HepG2 (cell line): ENCODE results near the gene EIF1. TPM values are rescaled to one million over a fixed set of nuclear protein-coding genes. Genes with fewer than 3 reads are reported as not detected.

Experiments
- ATF2 ChIP-seq: sonication (generic); formaldehyde crosslinking; IDR thresholded peaks from 2 replicates; pipeline ENCODE4 v1.4.0; 2020; ENCODE audit warnings: missing genetic modification reagents
- FOXO1 ChIP-seq: sonication (generic); formaldehyde crosslinking; IDR thresholded peaks from 2 replicates; pipeline ENCODE4 v1.4.0; 2020; ENCODE audit warnings: missing genetic modification reagents
- KLF16 ChIP-seq, 2 experiments: sonication (generic) in 1 of 2; formaldehyde crosslinking in 1 of 2; IDR thresholded peaks; 2 replicates each; pipeline versions ENCODE4 v1.6.1 to v1.8.0; 2016 to 2023; ENCODE audit warnings: missing genetic modification reagents in 2 of 2, missing compliant biosample characterization in 1 of 2
- NCOA2 ChIP-seq: sonication (generic); formaldehyde crosslinking; IDR thresholded peaks from 2 replicates; pipeline ENCODE4 v1.8.0; 2022; ENCODE audit warnings: inconsistent platforms
- PHF21A ChIP-seq: sonication (generic); formaldehyde crosslinking; IDR thresholded peaks from 2 replicates; pipeline ENCODE4 v1.5.0; 2020; ENCODE audit warnings: mild to moderate bottlenecking, missing genetic modification reagents
- TFE3 ChIP-seq: IDR thresholded peaks from 2 replicates; pipeline ENCODE4 v1.6.1; 2016
- ZFP37 ChIP-seq: sonication (generic); formaldehyde crosslinking; IDR thresholded peaks from 2 replicates; pipeline ENCODE4 v1.4.0; 2020; ENCODE audit warnings: missing genetic modification reagents, borderline replicate concordance
- ZNF180 ChIP-seq: sonication (generic); formaldehyde crosslinking; IDR thresholded peaks from 2 replicates; pipeline ENCODE4 v1.4.0; 2020; ENCODE audit warnings: low read depth, missing genetic modification reagents, borderline replicate concordance
- ZNF468 ChIP-seq: sonication (generic); formaldehyde crosslinking; IDR thresholded peaks from 2 replicates; pipeline ENCODE4 v1.8.0; 2022; ENCODE audit warnings: mild to moderate bottlenecking, moderate library complexity, missing genetic modification reagents
- ZNF784 ChIP-seq: sonication (generic); formaldehyde crosslinking; IDR thresholded peaks from 2 replicates; pipeline ENCODE4 v1.5.1; 2020; ENCODE audit warnings: missing genetic modification reagents, mild to moderate bottlenecking, borderline replicate concordance
- ZNF816 ChIP-seq: sonication (generic); formaldehyde crosslinking; IDR thresholded peaks from 2 replicates; pipeline ENCODE4 v1.8.0; 2022; ENCODE audit warnings: missing genetic modification reagents, mild to moderate bottlenecking, borderline replicate concordance
- polyA plus RNA-seq, 8 experiments: library from polyadenylated mRNA; depleted of rRNA in 3 of 8; stranded (reverse) in 7 of 8; unstranded in 1 of 8; fragments of >200 nt; fragmentation: Illumina TruSeq in 4 of 8; extraction: Trizol in 4 of 8; gene quantifications; 2 replicates each; pipeline versions ENCODE4 v1.2.1 to v1.2.3, GENCODE V29; 2011 to 2016; ENCODE audit warnings: low read depth in 4 of 8, missing spikeins in 1 of 8, mixed read lengths in 1 of 8; ENCODE audit not compliant: insufficient read depth in 1 of 8
- total RNA-seq, 5 experiments: library from RNA; depleted of rRNA; stranded (reverse); fragments of >200 nt; fragmentation: Illumina TruSeq; extraction: Trizol; gene quantifications; 2 replicates each; pipeline ENCODE4 v1.2.3, GENCODE V29; 2016; ENCODE audit warnings: low read depth in 1 of 5
- TF ChIP-seq, protein P1 (sequence below): sonication (generic); formaldehyde crosslinking; IDR thresholded peaks from 2 replicates; pipeline ENCODE4 v1.9.0; 2021; ENCODE audit warnings: missing genetic modification reagents, borderline replicate concordance
- TF ChIP-seq, protein P2 (sequence below), 2 experiments: sonication (generic) in 1 of 2; formaldehyde crosslinking in 1 of 2; IDR thresholded peaks; 2 replicates each; pipeline versions ENCODE4 v1.5.1 to v1.6.1; 2011 to 2020; ENCODE audit warnings: borderline replicate concordance in 1 of 2, low read depth in 1 of 2, low read length in 1 of 2, mild to moderate bottlenecking in 1 of 2, missing genetic modification reagents in 1 of 2, moderate library complexity in 1 of 2
- TF ChIP-seq, protein P3 (sequence below): sonication (generic); formaldehyde crosslinking; IDR thresholded peaks from 2 replicates; pipeline ENCODE4 v1.5.0; 2020; ENCODE audit warnings: mild to moderate bottlenecking, missing genetic modification reagents

The EIF1 gene
- total and polyA plus RNA-seq, 2 of the 13 experiments (the other 11 are each of a cell fraction or from before 2014, with no cell fraction given), result 147 to 517 TPM

- TF ChIP-seq, protein P1, sequence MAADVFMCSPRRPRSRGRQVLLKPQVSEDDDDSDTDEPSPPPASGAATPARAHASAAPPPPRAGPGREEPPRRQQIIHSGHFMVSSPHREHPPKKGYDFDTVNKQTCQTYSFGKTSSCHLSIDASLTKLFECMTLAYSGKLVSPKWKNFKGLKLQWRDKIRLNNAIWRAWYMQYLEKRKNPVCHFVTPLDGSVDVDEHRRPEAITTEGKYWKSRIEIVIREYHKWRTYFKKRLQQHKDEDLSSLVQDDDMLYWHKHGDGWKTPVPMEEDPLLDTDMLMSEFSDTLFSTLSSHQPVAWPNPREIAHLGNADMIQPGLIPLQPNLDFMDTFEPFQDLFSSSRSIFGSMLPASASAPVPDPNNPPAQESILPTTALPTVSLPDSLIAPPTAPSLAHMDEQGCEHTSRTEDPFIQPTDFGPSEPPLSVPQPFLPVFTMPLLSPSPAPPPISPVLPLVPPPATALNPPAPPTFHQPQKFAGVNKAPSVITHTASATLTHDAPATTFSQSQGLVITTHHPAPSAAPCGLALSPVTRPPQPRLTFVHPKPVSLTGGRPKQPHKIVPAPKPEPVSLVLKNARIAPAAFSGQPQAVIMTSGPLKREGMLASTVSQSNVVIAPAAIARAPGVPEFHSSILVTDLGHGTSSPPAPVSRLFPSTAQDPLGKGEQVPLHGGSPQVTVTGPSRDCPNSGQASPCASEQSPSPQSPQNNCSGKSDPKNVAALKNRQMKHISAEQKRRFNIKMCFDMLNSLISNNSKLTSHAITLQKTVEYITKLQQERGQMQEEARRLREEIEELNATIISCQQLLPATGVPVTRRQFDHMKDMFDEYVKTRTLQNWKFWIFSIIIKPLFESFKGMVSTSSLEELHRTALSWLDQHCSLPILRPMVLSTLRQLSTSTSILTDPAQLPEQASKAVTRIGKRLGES (CRISPR knock-in tag), result no peak
- TF ChIP-seq ATF2 (CRISPR knock-in tag) (peak; percentile 61; the same call in 1 of the 2 replicates), FOXO1 (no peak), PHF21A (CRISPR knock-in tag) (peak; percentile 48; the same call in 1 of the 2 replicates), ZFP37 (CRISPR knock-in tag) (peak; percentile 40; the same call in 1 of the 2 replicates), ZNF816 (CRISPR knock-in tag) (peak; percentile 87; the same call in 1 of the 2 replicates), KLF16 (CRISPR knock-in tag; IDR thresholded peaks at IDR 0.05) (0 out of 4 replicates have a peak, but pooled peaks of 1 of the 2 experiments have one; percentile 35), ZNF180 (CRISPR knock-in tag) (no peak), TFE3 (CRISPR knock-in tag) (0 out of 2 replicates have a peak, but pooled peaks have one; percentile 23), NCOA2 (CRISPR knock-in tag) (peak; percentile 5), ZNF468 (CRISPR knock-in tag) (no peak), ZNF784 (CRISPR knock-in tag) (0 out of 2 replicates have a peak, but pooled peaks have one; percentile 53)
- TF ChIP-seq, protein P2, sequence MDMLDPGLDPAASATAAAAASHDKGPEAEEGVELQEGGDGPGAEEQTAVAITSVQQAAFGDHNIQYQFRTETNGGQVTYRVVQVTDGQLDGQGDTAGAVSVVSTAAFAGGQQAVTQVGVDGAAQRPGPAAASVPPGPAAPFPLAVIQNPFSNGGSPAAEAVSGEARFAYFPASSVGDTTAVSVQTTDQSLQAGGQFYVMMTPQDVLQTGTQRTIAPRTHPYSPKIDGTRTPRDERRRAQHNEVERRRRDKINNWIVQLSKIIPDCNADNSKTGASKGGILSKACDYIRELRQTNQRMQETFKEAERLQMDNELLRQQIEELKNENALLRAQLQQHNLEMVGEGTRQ (IDR thresholded peaks at IDR 0.05; ENCODE audit: low read depth, low read length), result no peak
- TF ChIP-seq, protein P2 (CRISPR knock-in tag; IDR thresholded peaks at IDR 0.05; ENCODE audit: borderline replicate concordance), result no peak
- TF ChIP-seq, protein P3, sequence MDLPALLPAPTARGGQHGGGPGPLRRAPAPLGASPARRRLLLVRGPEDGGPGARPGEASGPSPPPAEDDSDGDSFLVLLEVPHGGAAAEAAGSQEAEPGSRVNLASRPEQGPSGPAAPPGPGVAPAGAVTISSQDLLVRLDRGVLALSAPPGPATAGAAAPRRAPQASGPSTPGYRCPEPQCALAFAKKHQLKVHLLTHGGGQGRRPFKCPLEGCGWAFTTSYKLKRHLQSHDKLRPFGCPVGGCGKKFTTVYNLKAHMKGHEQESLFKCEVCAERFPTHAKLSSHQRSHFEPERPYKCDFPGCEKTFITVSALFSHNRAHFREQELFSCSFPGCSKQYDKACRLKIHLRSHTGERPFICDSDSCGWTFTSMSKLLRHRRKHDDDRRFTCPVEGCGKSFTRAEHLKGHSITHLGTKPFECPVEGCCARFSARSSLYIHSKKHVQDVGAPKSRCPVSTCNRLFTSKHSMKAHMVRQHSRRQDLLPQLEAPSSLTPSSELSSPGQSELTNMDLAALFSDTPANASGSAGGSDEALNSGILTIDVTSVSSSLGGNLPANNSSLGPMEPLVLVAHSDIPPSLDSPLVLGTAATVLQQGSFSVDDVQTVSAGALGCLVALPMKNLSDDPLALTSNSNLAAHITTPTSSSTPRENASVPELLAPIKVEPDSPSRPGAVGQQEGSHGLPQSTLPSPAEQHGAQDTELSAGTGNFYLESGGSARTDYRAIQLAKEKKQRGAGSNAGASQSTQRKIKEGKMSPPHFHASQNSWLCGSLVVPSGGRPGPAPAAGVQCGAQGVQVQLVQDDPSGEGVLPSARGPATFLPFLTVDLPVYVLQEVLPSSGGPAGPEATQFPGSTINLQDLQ (CRISPR knock-in tag), result 0 out of 2 replicates have a peak, but pooled peaks have one; percentile 68
These were observed 651 bp upstream of the EIF1 start (continued) for GRCh38 chr17:41687828-41688640.
